GM18907 (cell line): ENCODE measurements around the gene TICRR.

Experiments
- ATAC-seq: cut with Tn5 transposase; IDR thresholded peaks from one replicate; pipeline ENCODE4 v1.9.1; 2021; ENCODE audit warnings: mild to moderate bottlenecking, moderate library complexity; ENCODE audit not compliant: unreplicated experiment

Gene TICRR

DNA sequence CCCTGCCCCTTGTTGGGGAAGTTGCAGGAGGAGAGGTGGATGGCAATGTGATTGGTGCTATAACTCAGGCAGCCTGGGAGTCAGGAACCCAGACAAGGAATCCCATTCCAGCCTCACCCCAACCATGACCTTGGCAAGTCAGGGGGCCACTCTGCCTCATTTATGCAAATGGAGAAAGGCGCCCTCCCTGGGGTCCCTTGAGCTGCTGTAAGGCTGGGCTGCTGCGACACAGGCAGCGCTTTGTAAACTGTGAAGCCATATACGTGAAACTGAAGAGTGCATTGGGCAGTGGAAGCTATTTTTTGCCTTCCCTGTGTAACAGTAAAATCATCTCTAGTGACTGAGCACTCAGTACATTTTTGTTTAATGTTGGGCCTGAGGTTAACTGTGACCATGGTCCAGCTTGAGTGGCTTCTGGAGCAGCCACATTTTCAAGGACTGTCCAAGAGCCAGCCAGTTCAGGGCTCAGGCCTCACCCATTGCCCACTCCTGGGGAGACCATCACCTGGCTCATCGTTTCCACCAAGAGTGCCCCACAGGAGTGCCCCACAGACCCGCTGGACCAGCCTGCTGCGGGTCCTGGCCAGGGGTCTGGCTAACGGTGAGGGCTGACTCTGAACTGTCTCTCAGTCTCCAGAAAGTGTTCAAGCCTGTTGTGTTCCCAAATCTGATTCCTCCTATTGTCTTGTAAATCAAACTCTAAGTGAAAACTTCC is 52.1 kb downstream of the TICRR start:
- no peak for ATAC-seq

DNA sequence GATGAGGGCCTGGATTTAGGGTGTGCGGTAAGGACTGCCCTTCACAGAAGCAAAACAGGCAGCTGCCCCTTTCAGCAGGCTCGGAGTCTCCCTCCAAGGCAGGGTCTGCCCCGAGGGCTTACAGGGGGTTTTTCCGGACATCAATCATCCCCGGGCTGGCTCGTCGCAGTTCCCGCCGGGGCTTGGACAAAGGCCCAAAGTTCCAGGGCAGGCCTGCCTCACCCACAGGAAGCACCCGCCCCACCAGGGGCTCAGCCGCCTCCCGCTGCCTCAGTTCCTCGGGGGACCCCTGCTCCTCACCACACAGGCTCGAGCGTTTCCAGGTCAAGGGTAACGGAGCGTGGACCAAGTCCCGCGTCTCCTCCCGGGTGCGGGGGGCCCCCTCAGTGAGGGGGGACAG is 53.0 kb downstream of the TICRR start:
- no peak for ATAC-seq

DNA sequence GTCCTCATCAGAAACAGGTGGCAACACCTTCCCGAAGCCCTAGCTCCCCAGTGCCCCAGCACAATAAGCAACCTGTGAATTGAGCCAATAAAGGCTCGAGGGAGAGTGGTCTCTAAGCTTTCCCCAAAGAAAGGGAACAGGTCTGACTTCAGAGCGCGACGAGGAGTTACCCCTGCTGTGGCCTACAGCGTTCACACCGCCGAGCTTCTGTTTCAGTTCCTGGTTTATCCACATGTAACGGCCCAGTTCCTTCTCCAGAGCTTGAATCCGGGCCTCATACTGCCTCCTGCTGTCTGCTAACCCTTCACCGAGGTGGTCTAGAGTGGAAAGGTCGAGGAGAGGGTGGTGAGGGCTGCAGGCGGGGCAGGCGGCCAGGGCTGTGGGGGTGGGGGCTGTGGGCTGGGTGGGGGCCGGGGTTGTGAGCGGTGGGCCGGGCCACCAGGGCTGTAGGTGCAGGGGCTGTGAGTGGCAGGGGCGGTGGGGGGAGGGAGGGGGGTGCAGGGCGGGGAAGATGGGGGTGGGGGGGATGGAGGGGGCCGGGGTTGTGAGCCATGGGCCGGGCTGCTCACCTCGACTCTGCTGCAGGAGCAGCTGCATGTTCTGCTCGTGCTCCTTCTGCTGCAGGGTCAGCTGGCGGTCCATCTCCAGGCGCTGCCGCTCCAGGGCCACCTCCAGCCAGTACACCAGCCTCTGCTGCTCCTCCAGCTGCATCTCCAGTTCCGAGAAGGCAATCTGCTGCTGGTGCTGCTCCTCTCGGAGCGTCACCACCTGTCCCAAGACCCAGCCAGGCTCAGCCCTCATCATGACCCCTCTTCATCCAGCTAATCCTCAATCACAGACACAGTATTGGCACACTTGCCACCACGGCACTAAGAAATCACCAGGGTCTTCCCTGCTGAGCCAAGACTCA is 53.8 kb downstream of the TICRR start:
- no peak for ATAC-seq

DNA sequence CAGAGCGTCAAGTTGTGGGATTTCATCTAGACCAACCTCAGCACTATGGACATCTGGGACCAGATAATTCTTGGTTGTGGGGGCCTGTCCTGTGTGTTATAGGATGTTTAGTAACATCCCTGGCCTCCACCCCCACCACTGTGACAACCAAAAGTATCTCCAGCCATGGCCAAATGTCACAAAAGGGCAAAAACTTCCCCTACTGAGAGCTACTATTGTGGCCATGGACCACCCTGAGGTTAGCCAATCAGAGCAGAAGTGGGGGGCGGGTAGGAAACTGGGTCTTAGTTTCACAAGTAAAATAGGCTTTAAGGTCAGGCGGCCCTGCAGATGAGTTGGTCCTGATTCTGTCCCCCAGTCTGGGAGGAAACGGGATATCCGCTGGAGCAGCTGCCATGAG is 54.6 kb downstream of the TICRR start:
- no peak for ATAC-seq

DNA sequence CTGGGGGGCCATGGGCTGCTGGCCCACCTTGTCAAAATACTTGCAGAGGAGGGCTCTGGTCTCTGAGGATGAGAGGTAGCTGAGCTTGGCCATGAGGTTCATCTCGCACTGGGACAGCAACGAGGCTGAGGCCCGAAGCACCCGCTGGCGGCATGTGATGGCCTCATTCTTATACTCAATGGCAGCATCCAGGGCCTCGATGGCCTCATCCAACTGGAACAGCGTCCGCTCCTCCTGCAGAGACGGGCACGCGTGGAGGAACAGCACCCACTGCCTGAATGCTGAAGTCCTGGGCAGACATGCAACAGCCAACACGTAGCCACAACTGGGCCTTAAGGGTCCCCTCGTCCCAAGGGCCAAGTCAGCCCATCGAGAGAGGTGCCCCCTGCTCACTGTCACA is 55.0 kb downstream of the TICRR start:
- no peak for ATAC-seq

DNA sequence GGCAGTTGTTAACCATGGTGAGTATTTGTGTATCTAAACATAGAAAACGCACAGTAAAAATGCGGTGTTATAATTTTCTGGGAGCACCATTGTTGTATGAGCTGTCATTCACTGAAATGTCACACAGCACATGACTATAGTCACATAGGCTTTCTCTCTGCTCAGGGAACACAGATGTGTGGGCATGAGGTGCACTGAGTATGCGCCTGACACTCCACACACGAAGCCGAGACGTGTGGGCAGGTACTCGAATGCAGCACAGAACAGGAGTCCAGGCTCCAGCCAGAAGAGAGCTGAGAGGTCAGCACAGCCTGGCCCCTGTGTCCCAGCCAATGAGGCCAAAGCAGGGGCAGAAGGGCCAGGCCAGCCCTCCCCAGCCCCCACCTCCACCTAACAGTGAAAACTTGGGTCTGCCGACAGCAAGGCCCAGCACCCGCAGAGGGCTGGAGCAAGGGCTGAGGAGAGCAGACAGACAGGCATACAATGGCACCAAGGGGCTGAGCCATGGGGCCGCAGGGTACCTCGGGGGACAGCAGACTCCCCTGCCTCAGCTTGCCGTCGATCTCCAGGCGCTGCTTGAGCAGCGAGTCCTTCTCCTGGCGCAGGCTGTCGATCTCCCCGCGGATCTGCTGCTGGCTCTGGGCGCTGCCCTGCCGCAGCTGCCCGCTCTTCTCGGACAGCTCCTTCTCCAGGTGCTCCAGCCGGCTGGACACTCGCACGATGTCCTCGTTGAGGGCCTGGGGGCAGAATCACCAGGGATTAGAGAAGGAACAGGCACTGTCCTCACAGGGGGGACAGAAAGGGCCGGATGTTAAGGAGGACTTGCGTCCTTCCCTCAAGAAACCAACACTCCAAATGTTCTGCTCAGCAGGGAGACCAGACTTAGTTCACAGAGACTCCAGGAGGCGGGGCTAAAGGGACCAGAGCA is 56.0 kb downstream of the TICRR start:
- no peak for ATAC-seq

DNA sequence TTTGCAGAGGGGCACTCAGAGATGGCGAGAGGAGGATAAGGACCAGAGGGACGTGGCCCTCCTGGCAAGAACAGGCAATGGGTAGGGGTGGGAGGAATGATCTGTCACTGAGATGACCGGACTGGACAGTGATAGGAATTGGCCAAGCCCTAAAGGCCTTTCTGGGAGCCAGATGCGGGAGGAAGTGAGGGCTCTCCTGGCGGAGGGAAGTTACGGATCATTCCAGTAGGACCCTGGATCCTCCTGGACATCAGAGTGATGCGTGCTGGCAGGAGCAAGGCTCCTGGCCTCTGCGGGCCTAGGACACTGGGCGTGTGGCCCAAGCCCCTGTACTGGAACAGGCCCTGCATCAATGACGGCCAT is 56.6 kb downstream of the TICRR start:
- no peak for ATAC-seq

DNA sequence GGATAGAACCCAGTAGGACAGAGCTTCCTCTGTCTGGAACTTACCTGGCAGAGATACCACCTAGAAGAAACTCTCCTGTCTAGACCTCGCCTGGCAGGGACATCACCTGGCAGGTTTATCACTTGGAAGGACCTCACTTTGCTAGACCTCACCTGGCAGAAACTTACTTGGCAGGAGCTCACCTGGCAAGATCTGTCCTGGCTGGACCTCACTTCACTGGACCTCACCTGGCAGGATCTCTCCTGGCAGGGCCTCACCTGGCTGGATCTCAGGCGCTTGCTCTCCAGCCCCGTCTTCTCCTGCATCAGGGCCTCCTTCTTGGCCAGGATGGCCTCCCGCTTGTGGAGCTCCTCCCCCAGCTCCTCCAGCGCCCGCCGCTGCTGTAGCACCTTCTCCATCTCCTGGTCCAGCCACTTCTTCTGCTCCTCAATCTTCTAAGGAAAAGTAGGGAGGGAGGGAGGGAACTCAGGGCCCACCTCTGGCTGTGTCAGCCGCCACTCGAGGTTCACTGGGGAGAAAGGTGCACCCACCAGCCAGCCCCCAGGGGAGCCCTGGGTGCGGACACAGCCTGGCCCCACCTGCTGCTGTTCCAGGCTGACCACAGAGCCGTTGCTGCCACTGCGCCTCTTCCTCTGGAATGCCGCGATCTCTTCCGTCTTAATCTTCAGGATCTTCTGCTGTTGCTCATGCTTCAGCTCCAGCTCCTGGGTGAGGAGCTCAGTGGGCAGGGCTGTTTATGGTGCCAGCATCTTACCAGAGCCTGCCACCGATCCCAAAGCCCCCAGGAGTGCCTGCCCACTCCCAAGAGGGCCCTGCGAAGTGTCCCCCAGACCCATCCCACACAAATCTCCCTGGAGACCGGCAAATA is 57.5 kb downstream of the TICRR start:
- no peak for ATAC-seq

DNA sequence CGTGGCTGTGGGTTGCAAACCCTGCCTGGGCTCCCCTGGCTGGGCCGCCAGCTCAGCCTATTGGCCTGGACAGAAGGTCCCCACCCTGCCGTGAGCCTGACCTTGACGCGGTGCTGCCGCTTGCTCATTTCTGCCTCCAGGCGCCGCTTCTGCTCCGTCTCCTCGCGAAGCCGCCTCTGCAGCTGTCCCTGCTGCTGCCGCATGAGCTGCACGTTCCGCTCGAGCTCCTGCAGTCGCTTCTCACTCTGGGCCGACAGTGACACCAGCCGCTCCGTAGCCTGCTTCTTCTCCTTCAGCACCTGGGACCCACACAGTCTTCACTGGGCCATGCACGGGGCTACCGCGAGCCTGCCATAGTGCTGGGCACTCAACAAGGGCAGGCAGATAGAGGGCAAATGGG is 58.3 kb downstream of the TICRR start:
- ATAC-seq, result no peak

DNA sequence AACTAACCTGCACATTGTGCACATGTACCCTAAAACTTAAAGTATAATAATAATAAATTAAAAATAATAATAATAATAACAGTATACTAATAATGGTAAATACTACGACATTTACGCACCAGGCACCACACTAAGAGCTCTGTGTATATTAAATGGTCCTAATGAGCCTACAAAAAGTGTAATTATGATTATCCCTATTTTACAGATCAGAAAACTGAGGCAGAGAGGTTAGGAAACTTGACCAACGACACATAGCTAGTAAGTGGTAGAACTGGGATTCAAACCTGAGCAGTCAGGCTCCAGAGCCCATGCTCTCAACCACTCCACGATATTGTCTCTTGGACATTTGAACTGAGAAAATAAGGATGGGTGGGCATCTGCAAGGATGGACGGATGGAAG is 65.0 kb downstream of the TICRR start:
- ATAC-seq, result no peak

DNA sequence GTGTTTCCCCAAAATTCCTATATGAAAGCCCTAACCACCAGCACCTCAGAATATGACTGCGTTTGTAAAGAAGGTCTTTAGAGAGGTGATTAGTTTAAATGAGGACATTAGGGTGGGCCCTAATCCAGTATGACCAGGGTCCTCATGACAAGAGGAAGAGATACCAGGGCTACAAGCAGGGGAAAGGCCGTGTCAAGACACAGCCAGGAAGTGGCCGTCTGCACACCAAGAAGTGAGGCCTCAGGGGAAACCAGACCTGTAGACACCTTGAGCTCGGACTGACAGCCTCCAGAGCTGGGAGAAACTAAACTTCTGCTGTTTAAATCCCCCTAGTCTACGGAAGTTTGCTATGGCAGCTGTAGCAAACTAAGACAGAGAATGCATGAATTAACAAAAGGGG is 65.8 kb downstream of the TICRR start:
- no peak for ATAC-seq

DNA sequence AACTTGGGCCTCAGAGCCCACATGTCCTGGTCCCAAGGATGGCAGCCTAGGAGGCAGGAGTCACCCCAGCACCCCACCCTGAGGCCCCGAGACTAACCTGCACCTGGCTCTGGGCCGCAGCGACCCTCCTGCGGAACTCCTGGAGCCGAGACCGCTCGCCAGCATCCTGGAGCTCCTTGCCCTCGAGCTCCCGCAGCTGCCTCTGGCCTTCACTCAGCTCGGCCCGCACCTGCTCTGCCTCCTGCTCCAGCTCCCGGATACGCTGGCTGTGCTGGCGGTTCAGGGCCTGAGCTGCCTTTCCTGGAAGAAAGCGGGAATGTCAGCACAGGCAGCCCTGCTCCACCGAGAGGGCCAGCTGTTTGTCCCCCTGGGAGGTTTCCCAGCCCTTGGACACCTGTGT is 66.8 kb downstream of the TICRR start:
- no peak for ATAC-seq

DNA sequence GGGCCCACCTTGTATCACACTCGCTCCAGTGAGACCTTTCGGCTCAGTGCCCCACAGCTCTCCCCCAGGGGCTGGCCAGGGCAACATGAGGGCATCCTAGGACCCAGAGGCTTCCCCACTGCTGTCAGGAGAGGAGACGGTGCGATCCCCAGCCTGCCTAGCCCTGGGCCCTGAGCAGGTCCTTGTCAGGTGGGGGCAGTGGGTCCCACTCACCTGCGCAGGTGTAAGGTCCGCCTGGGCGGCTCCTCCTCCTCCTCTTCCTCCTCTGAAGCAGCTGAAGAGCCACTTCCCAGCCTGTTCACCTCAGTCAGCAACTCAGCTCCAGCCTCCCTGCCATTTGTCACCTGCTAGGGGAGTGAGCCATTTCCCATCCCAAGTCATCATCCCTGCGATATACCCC is 70.4 kb downstream of the TICRR start:
- no peak for ATAC-seq

DNA sequence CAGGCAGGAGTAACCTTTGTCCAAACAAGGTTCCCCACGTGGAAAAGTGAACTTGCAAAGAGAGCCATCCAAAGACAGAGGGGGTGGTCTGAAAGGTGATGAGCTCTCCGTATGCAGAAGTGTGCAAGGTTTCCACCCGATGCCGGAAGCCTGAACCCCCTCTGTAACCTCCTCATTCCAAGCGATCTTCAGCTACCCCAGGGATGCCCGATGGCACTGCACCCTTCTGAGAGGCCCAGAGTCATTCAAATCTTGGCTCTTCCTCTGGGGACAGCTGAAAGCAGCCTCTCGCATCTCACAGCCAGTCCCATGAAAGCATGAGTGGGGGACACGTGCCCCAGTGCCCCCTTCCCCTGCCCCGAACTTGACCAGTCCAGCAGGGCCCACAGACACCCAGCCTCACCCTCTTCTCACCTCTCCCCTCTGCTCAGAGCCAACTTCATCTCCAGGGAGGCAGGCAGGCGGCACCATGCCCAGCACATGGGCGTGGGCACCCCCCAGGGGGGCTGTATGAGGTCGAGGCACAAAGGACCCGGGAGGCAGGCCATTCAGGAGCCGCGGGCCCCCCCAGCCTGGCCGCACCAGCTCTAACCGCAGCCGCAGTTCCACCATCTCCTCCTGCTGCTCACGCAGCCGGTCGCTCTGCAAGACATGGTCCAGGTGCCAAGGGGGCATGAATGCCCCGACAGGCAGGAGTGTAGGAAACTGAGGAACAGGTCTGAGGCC is 71.3 kb downstream of the TICRR start:
- no peak for ATAC-seq

DNA sequence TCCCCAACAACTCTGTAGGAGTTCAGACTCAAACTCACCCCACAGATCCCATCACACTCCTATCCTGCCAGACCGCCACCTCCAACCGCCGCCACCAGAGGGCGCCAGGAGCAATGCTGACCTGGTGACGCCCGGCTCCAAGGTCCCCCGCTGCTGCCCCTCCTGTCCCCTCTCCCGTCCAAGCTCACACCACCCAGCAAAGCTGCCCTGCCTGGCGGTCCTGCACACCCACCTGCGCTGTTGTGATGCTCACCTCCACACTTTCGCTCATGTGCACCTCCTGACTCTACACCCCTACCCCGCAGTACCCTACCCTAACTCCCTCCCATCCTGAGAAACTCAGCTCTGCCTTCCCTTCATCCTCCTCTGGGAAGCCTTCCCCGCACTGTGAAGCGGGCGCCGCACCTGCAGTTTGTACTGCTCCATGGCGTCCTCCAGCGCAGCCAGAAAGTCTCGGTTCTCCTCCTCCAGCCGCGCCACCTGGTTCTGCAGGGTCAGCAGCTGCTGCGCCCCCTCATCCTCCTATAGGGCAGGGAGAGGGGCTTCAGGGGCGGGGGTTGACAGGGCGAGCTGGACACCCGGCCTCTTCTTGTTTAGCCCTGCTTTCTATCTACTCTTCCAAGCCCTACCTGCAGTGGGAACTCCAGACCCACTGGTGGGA is 72.1 kb downstream of the TICRR start:
- no peak for ATAC-seq

DNA sequence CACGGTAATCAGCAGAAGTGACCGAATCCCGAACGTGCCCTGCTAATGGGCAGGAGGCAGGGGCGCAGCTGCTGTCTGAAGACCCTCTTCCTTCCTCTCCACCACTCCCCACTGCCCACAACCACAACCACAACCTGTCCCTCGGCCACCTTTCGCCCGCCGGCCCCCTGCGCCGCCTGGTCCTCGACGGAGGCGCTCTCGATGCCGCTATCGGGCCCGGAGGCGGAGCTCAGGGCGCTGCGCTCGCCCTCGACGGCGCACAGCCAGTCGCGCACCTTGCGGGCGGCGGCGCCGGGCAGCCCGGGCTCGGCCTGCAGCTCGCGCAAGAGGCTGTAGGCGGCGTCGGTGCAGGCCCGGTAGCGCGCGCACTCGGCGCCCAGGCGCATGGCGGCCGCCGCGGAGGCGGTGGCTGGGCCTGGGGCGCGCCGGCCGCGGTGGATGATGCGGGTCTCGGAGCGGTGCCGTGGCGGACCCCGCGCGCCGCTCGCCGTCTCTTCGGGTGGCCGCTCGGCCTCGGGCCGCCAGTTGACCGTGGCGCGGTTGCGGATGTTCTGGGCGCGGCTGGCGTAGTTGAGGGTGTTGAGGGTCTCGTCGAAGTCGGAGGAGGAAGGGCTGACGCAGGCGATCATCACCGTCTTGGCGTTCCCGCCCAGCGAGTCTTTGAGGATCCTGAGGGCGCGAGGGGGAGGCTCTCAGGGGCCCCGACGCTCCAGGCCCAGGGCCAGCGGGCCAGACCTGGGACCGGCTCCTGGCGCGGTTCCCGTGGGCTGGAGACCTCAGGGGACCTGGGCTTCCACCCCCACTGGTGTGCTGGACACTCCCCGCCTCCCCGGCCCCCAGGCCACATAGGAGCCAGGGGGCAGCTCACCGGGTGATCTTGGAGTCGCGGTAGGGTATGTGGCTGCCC is 73.1 kb downstream of the TICRR start:
- no peak for ATAC-seq

DNA sequence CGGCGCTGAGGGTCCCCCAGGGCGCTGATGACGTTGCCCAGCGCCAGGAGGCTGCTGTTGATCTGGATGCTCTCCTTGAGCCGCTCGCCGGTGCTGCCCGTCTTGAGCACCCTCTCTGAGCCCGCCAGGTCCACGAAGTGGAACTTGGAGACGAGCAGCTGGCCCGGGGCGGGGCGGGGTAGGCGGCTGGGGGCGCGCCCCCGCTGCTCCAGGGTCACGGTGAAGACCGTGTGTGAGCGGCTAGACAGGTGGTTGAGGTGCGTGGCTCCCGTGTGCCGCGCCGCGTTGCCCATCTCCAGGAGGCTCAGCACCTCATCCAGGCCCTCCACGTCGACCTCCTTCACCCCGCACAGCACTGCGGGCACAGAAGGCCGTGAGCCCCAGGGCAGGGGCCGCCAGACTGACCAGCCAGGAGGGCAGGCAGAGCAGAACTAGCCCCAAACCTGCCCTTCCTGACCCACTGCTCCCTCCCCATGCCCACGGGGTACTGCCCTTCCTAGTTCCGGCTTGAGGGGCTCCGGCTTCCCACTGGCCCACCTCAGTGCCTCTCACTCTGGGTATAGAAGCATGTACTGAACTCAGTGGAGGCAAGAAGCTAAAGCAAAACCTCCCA is 73.8 kb downstream of the TICRR start:
- ATAC-seq, result no peak

DNA sequence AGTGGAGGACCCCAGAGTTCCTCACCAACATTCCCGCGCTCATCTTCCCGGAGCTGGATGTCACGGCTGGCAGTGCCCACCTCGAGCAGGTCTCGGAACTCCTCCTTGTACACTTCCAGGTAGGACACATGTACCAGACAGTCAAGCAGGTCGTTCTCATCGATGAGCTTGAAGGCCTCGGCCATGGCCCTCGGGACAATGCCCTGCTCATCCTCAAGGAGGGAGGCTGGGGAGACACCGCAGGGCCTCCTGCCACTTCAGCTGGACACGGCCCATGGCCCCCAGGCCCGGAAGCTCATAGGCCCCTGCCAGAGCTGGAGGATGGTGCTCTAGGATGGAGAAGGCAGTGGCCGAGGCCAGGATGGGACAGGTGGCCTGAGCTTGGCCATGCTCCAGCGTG is 74.4 kb downstream of the TICRR start:
- no peak for ATAC-seq
